Caco-2 (cell line): ENCODE measurements around the gene NADK2. TPM values are rescaled to one million over a fixed set of nuclear protein-coding genes. Genes with fewer than 3 reads are reported as not detected.

Experiments
- BruUV-seq: library from RNA; stranded (reverse); fragments of 400-500 nt; replicated peaks from 2 replicates; lab custom pipeline; 2021; lab: Mats Ljungman, UMichigan
- CTCF ChIA-PET: fragments of 300-600 bp; sonication (Branson Sonifier 250); formaldehyde crosslinking; loops from one replicate; lab custom pipeline; 2022; ENCODE audit warnings: antibody characterized with exemption; lab: Charles Lee
- POLR2A ChIA-PET: fragments of 300-600 bp; sonication (Branson Sonifier 250); formaldehyde crosslinking; loops from one replicate; lab custom pipeline; 2022; ENCODE audit warnings: antibody characterized with exemption; lab: Charles Lee
- DNase-seq, 2 experiments: peaks; one replicate each; pipeline versions ENCODE4 v3.0.0 to v3.0.0-alpha.2; 2020 to 2022
- H3K27me3 ChIP-seq: replicated peaks from 2 replicates; pipeline ENCODE4 v1.6.0; 2011; ENCODE audit warnings: low read length; ENCODE audit not compliant: control insufficient read depth, insufficient read depth
- H3K36me3 ChIP-seq: 2 replicates; pipeline ENCODE4 v1.5.1; 2011; ENCODE audit warnings: low read length; ENCODE audit not compliant: control insufficient read depth, insufficient read depth
- H3K4me1 ChIP-seq: fragments of 250-450 bp; sonication (Bioruptor Pico); 2 replicates; pipeline ENCODE4 v1.5.1; 2020; ENCODE audit warnings: mild to moderate bottlenecking
- H3K4me3 ChIP-seq: 2 replicates; pipeline ENCODE4 v1.5.1; 2011; ENCODE audit warnings: low read depth, mild to moderate bottlenecking, control low read depth, low read length
- H3K9me3 ChIP-seq: fragments of 250-450 bp; sonication (Bioruptor Pico); 2 replicates; pipeline ENCODE4 v1.5.1; 2020; ENCODE audit warnings: mild to moderate bottlenecking, moderate library complexity
- H3K27ac Mint-ChIP-seq: one replicate; pipeline ENCODE4 v1.8.0; 2022; ENCODE audit warnings: mixed read lengths; ENCODE audit not compliant: unreplicated experiment
- H3K27me3 Mint-ChIP-seq: one replicate; pipeline ENCODE4 v1.8.0; 2022; ENCODE audit warnings: mixed read lengths; ENCODE audit not compliant: insufficient read depth, unreplicated experiment
- H3K36me3 Mint-ChIP-seq: one replicate; pipeline ENCODE4 v1.8.0; 2022; ENCODE audit warnings: mild to moderate bottlenecking, mixed read lengths; ENCODE audit not compliant: insufficient read depth, unreplicated experiment
- H3K4me1 Mint-ChIP-seq: one replicate; pipeline ENCODE4 v1.8.0; 2022; ENCODE audit warnings: low read depth, mixed read lengths; ENCODE audit not compliant: unreplicated experiment
- H3K4me3 Mint-ChIP-seq: one replicate; pipeline ENCODE4 v1.8.0; 2022; ENCODE audit warnings: mild to moderate bottlenecking, moderate library complexity, mixed read lengths; ENCODE audit not compliant: unreplicated experiment
- H3K9me3 Mint-ChIP-seq: one replicate; pipeline ENCODE4 v1.8.0; 2022; ENCODE audit warnings: mixed read lengths; ENCODE audit not compliant: unreplicated experiment
- intact Hi-C: fragments of 100-400 bp; cut with micrococcal nuclease; formaldehyde crosslinking; loops from one replicate; pipeline ENCODE4 v1.10.0; 2022; ENCODE audit not compliant: unreplicated experiment
- total RNA-seq: library from RNA; stranded (reverse); gene quantifications from 2 replicates; pipeline ENCODE4 v1.2.3, GENCODE V29; 2022
- TF ChIP-seq, protein P1 (sequence below), 2 experiments: fragments of 200-600 bp in 1 of 2; IDR thresholded peaks; 1 replicate in 1 of 2; 2 replicates in 1 of 2; pipeline versions ENCODE4 v1.5.1 to v1.8.0; 2011 to 2022; ENCODE audit warnings: antibody characterized with exemption in 1 of 2, control low read depth in 1 of 2, inconsistent platforms in 1 of 2, low read depth in 1 of 2, low read length in 1 of 2, mild to moderate bottlenecking in 1 of 2, moderate library complexity in 1 of 2; ENCODE audit not compliant: insufficient read depth in 1 of 2, severe bottlenecking in 1 of 2, unreplicated experiment in 1 of 2

The NADK2 gene
- total RNA-seq, 1 experiment from 2014 or later = 79.4 TPM

DNA sequence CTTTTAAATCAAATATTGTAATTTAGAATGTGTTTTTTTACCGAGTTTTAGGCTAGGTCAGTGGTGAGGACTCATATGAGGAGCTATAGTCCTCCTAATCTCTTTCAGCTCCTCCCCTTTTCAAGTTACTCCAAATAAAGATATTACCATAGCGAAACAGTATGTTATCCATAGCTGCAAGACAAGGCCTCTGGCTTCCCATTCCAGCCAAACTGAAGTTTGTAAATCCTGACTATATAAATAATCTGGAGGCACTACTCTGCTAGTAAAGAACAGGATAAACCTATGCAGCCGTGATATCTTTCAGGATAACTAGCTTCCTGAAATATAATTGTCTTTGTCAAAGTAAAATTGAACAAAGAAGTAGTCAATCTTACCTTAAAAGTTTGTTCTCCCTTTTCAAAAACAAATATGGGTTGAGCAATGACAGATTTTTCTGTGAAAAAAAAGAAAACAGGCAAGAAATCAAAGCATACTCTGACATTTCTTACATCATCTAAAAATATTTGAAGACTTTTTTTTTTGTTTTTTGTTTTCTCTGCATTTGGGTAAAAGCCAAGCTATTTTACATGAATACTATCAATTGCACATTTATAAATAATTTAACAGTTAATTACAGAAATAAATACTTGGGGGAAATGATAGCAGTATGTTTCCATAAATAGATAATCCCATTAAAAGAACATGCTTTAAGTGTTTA, 29.3 kb upstream of the NADK2 start:
- H3K4me3 ChIP-seq = no peak overlapping the region
- no peak for DNase-seq
- TF ChIP-seq, protein P1, sequence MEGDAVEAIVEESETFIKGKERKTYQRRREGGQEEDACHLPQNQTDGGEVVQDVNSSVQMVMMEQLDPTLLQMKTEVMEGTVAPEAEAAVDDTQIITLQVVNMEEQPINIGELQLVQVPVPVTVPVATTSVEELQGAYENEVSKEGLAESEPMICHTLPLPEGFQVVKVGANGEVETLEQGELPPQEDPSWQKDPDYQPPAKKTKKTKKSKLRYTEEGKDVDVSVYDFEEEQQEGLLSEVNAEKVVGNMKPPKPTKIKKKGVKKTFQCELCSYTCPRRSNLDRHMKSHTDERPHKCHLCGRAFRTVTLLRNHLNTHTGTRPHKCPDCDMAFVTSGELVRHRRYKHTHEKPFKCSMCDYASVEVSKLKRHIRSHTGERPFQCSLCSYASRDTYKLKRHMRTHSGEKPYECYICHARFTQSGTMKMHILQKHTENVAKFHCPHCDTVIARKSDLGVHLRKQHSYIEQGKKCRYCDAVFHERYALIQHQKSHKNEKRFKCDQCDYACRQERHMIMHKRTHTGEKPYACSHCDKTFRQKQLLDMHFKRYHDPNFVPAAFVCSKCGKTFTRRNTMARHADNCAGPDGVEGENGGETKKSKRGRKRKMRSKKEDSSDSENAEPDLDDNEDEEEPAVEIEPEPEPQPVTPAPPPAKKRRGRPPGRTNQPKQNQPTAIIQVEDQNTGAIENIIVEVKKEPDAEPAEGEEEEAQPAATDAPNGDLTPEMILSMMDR (IDR thresholded peaks at IDR 0.05; ENCODE audit: insufficient read depth in 1 of 2, low read depth in 1 of 2, low read length in 1 of 2, severe bottlenecking in 1 of 2, unreplicated experiment in 1 of 2) = no peak
- H3K9me3 Mint-ChIP-seq = no peaks in the 10 kb centered on the region
- H3K4me1 Mint-ChIP-seq = no peaks in the 10 kb centered on the region
- intact Hi-C loops = loop anchor here (1.0 kb wide), 1 partner anchor 123 kb away; no protein-coding TSS in a partner anchor
- H3K36me3 Mint-ChIP-seq = no peaks in the 10 kb centered on the region
- no peaks in the 10 kb centered on the region for H3K27me3 Mint-ChIP-seq
- no peaks in the 10 kb centered on the region for H3K36me3 ChIP-seq
- no peaks in the 10 kb centered on the region for H3K9me3 ChIP-seq
- no peak overlapping the region for H3K4me3 Mint-ChIP-seq
- POLR2A ChIA-PET = no interaction called here
- CTCF ChIA-PET = no interaction called here
- H3K4me1 ChIP-seq = no peaks in the 10 kb centered on the region
- H3K27me3 ChIP-seq = no peaks in the 10 kb centered on the region
- BruUV-seq = no TSS peak
- H3K27ac Mint-ChIP-seq = no peak overlapping the region

DNA sequence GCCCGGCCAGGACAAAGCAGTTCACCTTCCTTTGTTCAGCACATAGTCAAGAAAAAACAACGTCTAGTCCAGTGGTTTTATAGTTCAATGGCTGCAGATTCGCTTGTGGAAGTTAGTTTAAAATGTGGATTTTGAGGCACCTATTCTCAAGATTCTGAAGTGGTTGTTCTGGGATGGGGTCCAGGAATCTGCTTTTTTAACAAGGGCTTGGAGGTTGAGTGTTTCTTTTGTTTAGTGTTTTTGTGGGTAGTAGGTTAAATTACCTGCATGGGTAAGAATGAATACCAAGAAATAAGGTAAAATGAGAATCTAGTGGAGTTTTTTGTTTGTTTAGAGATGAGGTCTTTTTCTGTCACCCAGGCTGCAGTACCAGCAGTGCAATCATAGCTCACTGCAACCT, 28.4 kb upstream of the NADK2 start:
- Mint-ChIP-seq H3K4me1 (no peaks in the 10 kb centered on the region), H3K27ac (no peak overlapping the region), H3K4me3 (no peak overlapping the region), H3K27me3 (no peaks in the 10 kb centered on the region), H3K36me3 (no peaks in the 10 kb centered on the region), H3K9me3 (no peaks in the 10 kb centered on the region)
- DNase-seq = no peak
- POLR2A ChIA-PET = no interaction called here
- no peaks in the 10 kb centered on the region for H3K9me3 ChIP-seq
- BruUV-seq = no TSS peak
- intact Hi-C loops = no loop called here
- H3K36me3 ChIP-seq = no peaks in the 10 kb centered on the region
- CTCF ChIA-PET = no interaction called here
- TF ChIP-seq, protein P1 (IDR thresholded peaks at IDR 0.05; ENCODE audit: insufficient read depth in 1 of 2, low read depth in 1 of 2, low read length in 1 of 2, severe bottlenecking in 1 of 2, unreplicated experiment in 1 of 2) = no peak
- H3K4me1 ChIP-seq = no peaks in the 10 kb centered on the region
- H3K27me3 ChIP-seq = no peaks in the 10 kb centered on the region
- no peak overlapping the region for H3K4me3 ChIP-seq

- H3K9me3 Mint-ChIP-seq = no peaks in the 10 kb centered on the region
- no peaks in the 10 kb centered on the region for H3K4me1 ChIP-seq
- no peak overlapping the region for H3K27ac Mint-ChIP-seq
- no peaks in the 10 kb centered on the region for H3K4me1 Mint-ChIP-seq
- no peaks in the 10 kb centered on the region for H3K27me3 ChIP-seq
- no peak overlapping the region for H3K4me3 ChIP-seq
- CTCF ChIA-PET = no interaction called here
- H3K4me3 Mint-ChIP-seq = no peak overlapping the region
- H3K36me3 Mint-ChIP-seq = no peaks in the 10 kb centered on the region
- no peaks in the 10 kb centered on the region for H3K36me3 ChIP-seq
- H3K9me3 ChIP-seq = no peaks in the 10 kb centered on the region
- BruUV-seq = no TSS peak
- POLR2A ChIA-PET = no interaction called here
- DNase-seq = no peak
- no peaks in the 10 kb centered on the region for H3K27me3 Mint-ChIP-seq
- TF ChIP-seq, protein P1 (IDR thresholded peaks at IDR 0.05; ENCODE audit: insufficient read depth in 1 of 2, low read depth in 1 of 2, low read length in 1 of 2, severe bottlenecking in 1 of 2, unreplicated experiment in 1 of 2) = no peak
- intact Hi-C loops = no loop called here
Observed at GRCh38 chr5:36269478-36269877, 27.8 kb upstream of the NADK2 start.
